Muscle of back (tissue), 11 donors: ENCODE measurements around the gene CNDP1. TPM values are rescaled to one million over a fixed set of nuclear protein-coding genes. Genes with fewer than 3 reads are reported as not detected.
"Not testable (repeated sequence)": the region's sequence is repeated elsewhere in the genome, so short reads cannot be mapped to it uniquely, and the experiment has no call there.

Experiments
- DNase-seq, 3 donors: peaks; one replicate each; pipeline versions ENCODE4 v3.0.0 to v3.0.0-alpha.2; 2013
- polyA plus RNA-seq, 10 donors: library from polyadenylated mRNA; unstranded; fragments of 120-200 nt; gene quantifications; one replicate each; pipeline ENCODE4 v1.2.1, GENCODE V29; 2013; ENCODE audit not compliant: insufficient read length in 10 of 10

The CNDP1 gene
- polyA plus RNA-seq, 10 donors, result 0.11 to 0.50 (median 0.20) TPM; not detected in 2

DNA sequence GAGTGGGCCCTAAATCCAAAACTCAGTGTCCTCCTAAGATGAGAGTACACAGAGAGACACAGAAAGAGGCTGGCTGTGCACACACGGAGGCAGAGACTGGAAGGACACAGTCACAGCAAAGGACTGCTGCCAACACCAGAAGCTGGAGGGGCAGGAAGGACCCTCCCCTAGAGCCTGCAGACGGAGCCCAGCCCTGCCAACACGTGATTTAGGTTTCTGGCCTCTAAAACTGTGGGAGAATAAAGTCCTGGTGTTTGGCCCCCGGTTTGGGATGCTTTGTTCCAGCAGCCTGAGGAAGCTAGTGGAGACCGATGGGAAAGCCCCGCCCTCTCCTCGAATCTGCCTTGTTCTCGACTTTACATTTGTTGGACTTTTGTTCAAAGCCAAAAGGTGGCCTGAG, 10.6 kb downstream of the CNDP1 start:
- DNase-seq, result no peak

DNA sequence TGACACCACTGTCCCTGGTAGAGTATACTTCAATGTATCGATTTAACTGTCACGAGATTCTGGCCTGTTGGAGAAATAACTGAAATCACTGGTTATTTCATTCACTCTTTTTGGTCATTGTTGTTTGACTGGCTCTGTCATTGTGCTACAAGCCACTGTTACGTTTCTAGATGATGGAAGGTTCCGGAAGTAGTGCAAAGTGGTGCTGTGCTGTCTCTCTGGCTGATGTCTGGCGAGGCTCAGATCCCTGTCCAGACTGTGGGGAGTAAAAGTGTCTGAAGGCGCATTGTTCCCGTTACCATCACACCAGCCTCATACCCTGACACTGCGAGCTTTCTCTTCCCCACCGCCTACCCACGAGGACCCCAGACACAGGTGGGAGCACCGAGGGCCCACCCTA, 11.7 kb downstream of the CNDP1 start:
- no peak for DNase-seq

DNA sequence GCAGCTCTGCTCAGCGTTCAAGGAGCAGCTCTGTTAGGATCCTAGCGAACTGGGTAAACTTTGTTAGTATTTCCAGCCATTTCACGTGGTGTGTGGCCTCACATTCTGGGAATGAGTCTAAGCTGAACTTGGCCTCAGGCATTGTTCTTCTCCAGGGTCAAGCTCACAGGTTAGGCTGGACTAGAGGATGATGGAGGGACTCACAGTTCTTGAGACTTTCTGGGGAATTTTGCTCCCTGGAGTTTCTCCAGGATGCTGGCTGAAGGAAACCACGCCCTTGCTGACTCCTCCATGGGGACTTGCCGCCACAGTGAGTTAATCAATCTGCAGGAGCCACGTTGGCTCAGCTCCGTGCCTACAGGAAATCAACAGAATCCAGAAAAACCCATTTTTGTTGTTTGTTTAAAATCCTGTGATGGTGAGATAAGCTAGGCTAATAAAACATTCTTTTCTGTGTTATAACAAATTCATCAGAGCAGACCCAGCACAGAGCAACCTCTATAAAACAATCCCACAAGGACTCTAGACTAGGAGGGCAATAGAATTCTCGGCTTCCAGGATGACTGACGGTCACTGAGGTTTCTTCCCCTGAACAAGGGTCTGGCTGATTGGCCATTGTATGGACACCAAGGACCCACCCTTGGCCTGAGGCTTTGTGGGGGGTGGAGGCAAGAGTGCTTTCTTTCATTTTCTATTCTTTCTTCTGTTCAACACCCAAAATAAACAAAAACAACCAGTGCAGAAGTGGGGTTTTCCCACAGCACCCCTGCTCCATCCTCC, 12.6 kb downstream of the CNDP1 start:
- no peak for DNase-seq

DNA sequence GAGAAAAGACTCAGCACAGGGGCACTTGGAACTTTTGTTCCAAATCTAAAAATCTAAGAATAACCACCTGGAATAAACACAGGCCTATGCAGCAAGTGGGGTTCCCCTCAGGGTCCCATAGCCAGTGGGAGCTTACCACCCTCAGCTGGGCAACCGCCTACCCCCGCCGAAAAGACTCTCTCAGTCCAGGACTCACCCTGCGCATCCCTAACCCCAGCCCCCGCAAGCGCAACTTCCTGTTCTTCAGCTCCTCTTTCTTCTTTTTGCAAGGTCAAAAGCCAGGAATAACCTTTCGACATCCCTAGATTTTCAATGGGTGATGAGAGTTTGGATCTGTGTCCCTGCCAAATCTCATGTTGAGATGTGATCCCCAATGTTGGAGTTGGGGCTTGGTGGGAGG, 13.6 kb downstream of the CNDP1 start:
- DNase-seq, result no peak

DNA sequence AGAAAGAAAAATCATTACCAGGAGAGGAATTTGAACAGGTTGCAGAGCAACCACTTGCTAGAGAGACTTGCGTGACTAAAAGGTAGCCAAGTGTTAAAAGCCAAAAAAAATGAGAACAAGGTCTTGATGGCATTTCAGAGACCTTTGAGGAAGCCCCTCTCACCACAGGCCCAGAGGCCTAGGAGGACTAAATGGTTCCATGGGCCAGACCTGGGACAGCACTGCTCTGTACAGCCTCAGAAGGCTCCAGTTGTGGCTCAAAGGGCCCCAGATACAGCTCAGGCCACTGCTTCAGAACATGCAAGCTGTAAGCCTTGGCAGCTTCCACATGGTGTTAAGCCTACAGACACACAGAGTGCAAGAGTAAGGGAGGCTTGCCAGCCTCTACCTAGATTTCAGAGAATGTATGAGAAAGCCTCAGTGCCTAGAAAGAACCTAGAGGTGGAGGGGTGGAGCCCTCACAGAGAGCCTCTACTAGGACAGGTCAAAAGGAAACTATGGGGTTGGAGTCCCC, 15.3 kb downstream of the CNDP1 start:
- no peak for DNase-seq

DNA sequence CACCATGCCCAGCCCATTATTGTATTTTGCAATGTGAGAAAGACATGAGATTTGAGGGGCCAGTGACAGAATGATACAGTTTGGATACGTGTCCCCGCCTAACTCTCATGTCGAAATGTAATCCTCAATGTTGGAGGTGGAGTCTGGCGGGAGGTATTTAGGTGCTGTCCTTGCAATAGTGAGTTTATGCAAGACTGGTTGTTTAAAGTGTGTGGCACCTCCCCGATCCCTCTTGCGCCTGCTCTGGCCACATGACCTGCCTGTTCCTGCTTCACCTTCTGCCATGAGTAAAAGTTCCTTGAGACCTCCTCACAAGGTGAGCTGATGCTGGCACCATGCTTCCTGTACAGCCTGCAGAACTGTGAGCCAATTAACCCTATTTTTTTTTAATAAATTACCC, 16.6 kb downstream of the CNDP1 start:
- DNase-seq, result no peak

DNA sequence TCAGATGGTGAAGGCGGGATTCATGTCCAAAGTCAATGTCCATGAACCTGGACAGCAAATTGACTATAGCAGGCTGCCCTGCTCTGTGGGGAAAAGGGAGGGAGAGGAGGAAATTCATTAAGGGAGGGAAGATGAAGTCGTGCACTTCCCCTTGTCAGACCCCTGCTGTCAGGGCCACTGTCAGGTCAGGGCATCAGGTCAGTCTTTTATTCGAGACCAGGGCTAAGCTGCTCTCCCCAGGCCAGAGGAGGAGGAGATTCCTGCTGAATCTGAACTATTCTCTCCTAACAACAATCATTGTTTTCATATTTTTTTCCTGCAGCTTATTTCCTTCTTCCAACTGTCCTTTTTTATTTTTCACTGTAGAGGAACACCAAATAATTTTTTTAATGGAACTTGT, 17.2 kb downstream of the CNDP1 start:
- DNase-seq, result peak in 2 of 3 donors; percentile 2 to 17

DNA sequence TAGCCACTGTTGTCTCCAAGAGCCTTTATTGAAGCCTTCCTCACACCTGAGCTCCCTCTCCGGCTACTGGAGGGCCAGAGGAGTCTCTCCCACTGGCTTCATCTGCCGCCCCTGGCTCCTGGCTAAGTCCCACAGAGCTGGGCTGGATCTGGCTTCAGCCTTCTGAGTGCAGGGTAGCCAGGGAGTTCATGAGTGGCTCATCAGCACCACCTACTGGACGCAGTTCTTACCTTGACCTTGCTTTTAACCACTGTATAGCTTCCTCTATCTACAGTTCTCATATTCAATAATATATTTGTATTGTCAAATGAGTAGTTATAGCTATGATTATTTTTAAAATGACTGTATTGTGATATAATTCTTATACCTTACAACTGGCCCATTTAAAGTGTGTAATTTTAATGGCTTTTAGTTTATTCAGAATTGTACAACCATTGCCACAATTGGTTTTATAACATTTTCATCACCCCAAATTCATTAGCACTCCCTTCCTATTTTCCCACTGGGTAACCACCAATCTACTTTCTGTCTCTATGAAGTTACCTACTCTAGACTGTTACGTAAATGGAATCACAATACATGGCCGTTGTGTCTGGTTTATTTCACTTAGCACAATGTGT, 17.7 kb downstream of the CNDP1 start:
- peak; percentile 76 to 93 (median 88) for DNase-seq

DNA sequence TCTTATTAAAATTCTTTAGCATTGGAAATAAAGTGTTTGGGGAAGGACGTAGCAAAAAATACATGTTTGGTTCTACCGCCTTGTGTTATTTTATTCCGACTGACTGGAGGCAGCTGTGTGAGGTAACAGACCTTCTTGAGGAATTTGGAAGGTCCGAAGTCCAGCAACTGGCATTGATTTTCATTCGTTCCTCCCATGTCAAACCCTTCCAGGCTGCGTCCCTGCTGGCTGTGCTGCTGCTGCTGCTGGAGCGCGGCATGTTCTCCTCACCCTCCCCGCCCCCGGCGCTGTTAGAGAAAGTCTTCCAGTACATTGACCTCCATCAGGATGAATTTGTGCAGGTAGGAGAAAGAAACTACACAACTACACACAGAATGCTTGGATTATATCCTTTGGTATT, 21.8 kb downstream of the CNDP1 start:
- no peak for DNase-seq

DNA sequence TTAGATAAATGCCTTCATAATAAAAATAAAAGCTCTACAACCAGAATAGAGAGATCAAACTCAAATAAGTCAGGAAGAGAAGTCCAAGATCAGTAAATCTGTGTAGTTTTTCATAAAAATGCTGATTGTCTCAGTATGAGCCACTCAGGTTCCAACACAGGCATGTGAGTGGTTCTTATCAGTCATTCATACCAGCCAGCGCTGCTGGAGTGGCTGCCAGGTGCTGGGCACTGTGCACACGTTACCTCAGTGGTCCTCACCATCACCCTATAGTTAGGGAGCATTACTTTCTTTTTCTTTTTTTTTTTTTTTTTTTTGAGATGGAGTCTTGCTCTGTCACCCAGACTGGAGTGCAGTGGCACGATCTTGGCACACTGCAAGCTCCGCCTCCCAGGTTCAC, 23.8 kb downstream of the CNDP1 start:
- no peak for DNase-seq

DNA sequence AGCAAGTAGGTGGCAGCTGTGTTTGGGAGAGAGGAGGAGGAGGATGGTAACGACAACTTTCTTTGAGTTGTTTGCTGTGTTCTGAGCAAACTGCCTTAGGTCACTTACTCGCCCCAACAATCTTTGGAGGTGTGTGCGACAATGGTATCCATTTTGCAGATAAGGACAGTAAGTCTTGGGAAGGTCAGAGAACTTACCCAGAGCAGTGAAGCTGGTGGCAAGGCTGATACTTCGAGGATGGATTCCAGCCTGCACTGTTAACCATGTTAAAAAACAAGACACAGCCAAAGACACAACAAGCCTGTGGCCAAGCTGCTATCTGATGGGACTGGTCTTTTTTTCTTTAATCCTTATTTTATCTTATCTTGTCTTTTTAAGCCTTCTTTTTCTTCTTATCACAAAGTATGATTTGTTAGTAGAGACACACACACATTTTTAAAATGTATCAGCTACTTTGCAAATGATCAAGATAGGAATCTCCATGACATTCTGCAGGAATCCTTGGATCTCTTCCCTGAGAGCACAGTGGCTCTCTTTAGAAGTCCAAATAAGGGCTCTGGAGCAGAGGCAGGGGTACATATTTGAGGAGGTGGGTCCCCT, 27.9 kb downstream of the CNDP1 start:
- DNase-seq, result no peak

DNA sequence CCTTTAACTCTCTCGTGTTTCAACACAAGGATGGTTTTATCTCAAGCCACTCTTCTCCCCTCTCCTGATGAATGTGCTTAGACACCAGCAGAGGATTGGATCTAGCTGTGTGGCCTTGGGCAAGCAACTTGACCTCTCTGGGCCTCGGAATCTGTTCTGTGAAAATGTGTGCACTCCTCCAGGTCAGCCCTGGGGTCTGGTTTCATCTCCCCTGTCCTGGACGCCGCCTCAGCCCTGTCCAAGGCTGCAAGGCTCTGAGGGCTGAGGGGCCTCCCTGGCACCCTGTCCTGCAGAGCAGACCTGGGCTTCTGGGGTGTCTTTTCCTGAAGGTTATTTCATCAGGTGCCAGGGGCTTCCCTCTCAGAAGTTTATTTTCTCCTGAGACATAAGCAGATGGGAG, 28.5 kb downstream of the CNDP1 start:
- DNase-seq, result no peak

DNA sequence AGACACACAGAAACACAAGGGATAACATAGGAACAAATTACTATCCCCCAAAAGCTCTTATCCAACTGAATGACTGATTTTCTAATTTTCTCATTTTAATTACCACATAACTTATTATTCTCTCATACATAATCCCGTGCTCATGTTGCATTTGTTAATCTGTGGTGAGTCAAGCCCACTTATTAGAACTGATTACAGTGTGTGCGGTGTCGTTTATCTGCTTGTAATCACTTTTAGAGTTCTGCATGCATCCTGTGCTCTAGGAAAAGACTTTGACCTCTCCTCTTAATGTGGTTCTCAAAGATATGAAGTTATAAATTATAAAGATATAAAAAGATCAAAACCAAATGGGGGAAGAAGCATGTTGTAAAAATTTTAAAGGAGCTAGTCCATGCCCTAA, 29.7 kb downstream of the CNDP1 start:
- DNase-seq, result no peak

DNA sequence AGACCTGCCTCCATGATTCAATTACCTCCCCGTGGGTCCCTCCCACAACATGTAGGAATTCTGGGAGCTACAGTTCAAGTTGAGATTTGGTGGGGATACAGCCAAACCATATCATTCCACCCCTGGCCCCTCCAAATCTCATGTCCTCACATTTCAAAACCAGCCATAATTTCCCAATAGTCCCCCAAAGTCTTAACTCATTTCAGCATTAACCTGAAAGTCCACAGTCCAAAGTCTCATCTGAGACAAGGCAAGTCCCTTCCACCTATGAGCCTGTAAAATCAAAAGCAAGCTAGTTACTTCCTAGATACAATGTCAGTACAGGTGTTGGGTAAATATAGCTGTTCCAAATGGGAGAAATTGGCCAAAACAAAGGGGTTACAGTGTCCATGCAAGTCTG, 30.9 kb downstream of the CNDP1 start:
- not testable (repeated sequence) for DNase-seq

DNA sequence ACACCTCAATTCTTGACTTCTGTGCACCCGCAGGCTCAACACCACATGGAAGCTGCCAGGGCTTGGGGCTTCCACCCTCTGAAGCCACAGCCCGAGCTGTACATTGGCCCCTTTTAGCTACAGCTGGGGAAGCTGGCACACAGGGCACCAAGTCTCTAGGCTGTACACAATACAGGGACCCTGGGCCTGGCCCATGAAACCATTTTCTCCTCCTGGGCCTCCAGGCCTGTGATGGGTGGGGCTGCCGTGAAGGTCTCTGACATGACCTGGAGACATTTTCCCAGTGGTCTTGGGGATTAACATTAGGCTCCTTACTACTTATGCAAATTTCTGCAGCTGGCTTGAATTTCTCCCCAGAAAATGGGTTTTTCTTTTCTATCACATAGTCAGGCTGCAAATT, 31.7 kb downstream of the CNDP1 start:
- DNase-seq, result not testable (repeated sequence)

DNA sequence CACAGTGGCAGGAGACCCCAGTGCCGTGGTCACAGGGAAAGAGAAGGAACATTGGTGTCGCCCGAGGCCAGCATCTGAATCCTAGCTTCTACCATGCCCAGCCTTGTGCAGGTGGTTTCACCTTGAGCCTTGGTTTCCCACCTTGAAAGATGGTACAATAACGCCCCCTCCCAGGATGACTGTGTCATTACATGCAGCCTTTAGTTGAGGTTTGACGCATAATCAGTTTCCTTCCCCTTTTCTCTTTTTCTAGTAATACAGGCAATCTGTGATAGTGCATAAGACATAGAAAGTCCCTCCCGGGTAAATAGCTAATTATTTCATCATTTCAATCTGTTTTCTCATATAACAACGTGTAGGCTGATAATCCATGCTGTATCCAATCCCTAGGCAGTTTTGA, 33.5 kb downstream of the CNDP1 start:
- DNase-seq, result no peak

DNA sequence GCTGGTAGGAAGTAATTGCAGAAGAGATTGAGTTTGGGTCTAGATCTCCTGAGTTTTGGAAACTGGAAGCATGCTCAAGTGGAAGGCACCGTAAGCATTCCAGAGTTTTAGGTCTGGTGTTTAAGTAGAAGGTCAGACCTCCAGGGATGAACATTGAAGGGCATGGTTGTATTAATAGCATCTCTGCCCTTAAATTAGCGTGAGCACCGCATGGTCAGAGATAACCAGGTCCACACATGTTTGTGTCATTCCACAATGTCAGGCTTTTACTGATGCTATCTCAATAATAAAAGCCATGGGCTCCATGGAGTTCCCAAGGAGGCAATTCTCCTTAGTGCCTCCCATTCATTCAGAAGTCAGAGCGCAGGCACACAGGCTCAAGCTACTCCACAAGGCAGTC, 35.1 kb downstream of the CNDP1 start:
- no peak for DNase-seq

DNA sequence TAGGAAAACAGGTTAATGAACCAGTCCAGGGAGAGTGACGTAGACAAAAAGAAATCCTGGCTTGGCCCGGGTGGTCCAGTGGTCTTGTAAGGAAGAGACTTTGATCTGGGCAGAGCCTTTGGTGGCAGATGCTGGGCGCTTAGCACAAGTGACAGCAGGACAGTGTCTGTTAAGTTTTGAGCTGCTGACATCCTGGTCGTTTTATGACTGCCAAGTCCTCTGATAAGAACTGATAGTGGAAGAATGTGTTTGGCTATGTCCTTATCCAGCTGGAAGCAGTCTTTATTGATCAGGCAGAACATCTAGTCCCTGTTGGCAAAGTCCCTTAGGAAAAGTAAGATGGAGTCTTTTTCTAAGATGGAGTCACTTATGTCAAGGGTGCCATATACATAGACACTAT, 36.0 kb downstream of the CNDP1 start:
- DNase-seq, result no peak

DNA sequence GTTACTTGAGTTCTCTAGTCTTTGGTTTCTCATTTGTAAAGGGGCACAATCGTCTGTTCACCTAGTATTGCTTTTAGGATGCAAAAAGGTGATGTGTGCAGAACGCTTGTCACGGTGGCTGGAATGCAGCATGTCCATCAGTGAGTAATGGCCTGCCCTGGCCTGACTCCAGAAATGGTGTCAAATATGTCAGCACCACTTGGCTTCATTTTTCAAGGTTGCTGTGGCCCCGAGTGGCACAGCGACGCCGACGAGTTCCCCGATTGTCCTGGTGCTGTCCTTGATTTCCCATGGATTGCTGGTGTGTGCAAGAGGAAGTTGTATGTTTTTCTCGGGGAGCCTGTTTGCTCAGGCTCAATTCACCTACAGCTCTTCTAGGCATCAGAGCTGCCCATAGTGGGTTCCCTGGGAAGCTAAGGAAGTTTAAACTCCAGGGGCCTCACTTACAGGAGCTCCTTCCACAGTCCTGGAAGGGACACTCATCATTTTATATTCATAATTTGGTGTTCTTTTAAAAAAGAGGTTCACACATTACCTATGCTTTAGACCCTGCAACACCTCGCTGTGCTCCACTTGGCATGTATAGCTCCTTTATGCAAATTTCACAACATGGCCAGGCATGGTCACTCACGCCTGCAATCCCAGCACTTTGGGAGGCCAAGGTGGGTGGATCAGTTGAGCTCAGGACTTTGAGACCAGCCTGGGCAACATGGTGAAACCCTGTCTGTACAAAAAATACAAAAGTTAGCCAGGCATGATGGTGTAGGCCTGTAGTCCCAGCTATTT, 37.8 kb downstream of the CNDP1 start:
- DNase-seq, result no peak

DNA sequence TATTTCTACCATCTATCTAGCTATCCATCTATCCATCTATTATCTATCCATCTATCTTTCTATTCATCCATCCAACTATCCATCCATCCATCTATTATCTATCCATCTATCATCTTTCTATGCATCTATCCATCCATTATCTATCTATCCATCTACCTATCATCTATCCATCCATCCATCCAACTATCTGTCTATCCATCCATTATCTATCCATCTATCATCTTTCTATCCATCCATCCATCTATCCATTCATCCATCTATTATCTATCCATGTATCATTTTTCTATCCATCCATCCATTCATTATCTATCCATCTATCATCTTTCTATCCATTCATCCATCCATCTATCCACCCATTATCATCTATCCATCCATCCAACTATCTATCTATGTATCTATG, 38.8 kb downstream of the CNDP1 start:
- DNase-seq, result no peak

DNA sequence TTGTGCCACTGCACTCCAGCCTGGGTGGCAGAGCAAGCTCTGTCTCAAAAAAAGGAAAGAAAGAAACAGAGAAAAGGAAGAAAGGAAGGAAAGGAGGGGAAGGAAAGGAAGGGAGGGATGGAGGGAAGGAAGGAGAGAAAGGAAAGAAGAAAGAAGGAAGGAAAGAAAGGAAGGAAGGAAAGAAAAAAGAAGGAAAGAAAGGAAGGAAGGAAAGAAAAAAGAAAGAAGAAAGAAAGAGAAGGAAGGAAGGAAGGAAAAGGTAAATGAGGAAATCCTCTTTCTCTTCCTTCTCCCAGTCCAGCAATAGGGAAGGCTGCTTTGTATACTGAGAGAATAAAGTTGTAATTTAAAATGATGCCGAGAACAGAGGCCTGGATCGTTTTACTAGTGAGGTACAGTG, 40.6 kb downstream of the CNDP1 start:
- no peak for DNase-seq

DNA sequence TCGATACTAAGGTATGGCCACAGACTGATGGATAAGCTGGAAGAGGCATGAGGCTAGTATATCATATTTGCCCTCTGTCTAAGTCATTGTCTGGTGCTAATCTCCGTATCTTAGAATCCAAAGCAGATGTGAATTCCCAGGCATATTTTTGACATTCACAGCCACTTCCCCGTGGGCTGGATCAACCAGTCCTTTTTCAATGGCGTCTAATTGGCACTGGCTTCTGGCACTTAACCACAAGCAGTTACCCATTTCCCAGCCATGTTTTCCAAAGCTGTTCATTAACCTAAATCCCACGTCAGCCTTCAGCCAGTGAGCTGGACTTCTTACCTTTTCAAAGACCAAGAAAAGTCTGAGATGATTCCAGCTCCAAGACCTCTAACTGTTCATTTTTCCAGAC, 42.7 kb downstream of the CNDP1 start:
- no peak for DNase-seq
